GM23248 (cell line): ENCODE results near the gene ATG2A. TPM values are rescaled to one million over a fixed set of nuclear protein-coding genes. Genes with fewer than 3 reads are reported as not detected.

Experiments
- DNase-seq: peaks from one replicate; pipeline ENCODE4 v3.0.0-alpha.2; 2015
- H2AFZ ChIP-seq: fragments of 200-600 bp; sonication (generic); 2 replicates; pipeline ENCODE4 v1.6.1; 2016; ENCODE audit warnings: antibody characterized with exemption
- H3F3A ChIP-seq: fragments of 200-600 bp; sonication (generic); 2 replicates; pipeline ENCODE4 v1.6.1; 2016; ENCODE audit warnings: mild to moderate bottlenecking, antibody characterized with exemption, mixed run types; ENCODE audit not compliant: insufficient read depth
- H3K27ac ChIP-seq: fragments of 200-600 bp; sonication (generic); 2 replicates; pipeline ENCODE4 v1.5.1; 2016; ENCODE audit warnings: mild to moderate bottlenecking
- H3K27me3 ChIP-seq: fragments of 200-600 bp; sonication (generic); replicated peaks from 2 replicates; pipeline ENCODE4 v1.6.1; 2016; ENCODE audit warnings: mild to moderate bottlenecking; ENCODE audit not compliant: insufficient read depth
- H3K36me3 ChIP-seq: fragments of 200-600 bp; sonication (generic); 2 replicates; pipeline ENCODE4 v1.6.1; 2016; ENCODE audit warnings: low read depth, mild to moderate bottlenecking
- H3K4me1 ChIP-seq: fragments of 200-600 bp; sonication (generic); 2 replicates; pipeline ENCODE4 v1.6.1; 2016; ENCODE audit warnings: mild to moderate bottlenecking; ENCODE audit not compliant: insufficient read depth
- H3K4me2 ChIP-seq: fragments of 200-600 bp; sonication (generic); one replicate; pipeline ENCODE4 v1.6.1; 2016; ENCODE audit warnings: mild to moderate bottlenecking; ENCODE audit not compliant: unreplicated experiment
- H3K4me3 ChIP-seq: fragments of 200-600 bp; sonication (generic); 2 replicates; pipeline ENCODE4 v1.5.1; 2016; ENCODE audit warnings: mild to moderate bottlenecking
- H3K79me2 ChIP-seq: fragments of 200-600 bp; sonication (generic); 2 replicates; pipeline ENCODE4 v1.6.1; 2016; ENCODE audit warnings: mild to moderate bottlenecking; ENCODE audit not compliant: insufficient read depth
- H3K9ac ChIP-seq: fragments of 200-600 bp; sonication (generic); 2 replicates; pipeline ENCODE4 v1.6.1; 2016; ENCODE audit warnings: mild to moderate bottlenecking
- H3K9me2 ChIP-seq: fragments of 200-600 bp; sonication (generic); 2 replicates; pipeline ENCODE4 v1.6.1; 2016; ENCODE audit warnings: mixed run types, mild to moderate bottlenecking, moderate library complexity; ENCODE audit not compliant: insufficient read depth
- H3K9me3 ChIP-seq: fragments of 200-600 bp; sonication (generic); one replicate; pipeline ENCODE4 v1.6.1; 2017; ENCODE audit warnings: low read depth
- H4K20me1 ChIP-seq: fragments of 200-600 bp; sonication (generic); 2 replicates; pipeline ENCODE4 v1.6.0; 2016; ENCODE audit not compliant: insufficient read depth
- EZH2 ChIP-seq: fragments of 200-600 bp; sonication (generic); IDR thresholded peaks from 2 replicates; pipeline ENCODE4 v1.6.1; 2018; ENCODE audit warnings: antibody characterized with exemption, mild to moderate bottlenecking; ENCODE audit not compliant: insufficient read depth, poor library complexity, severe bottlenecking
- EZH2phosphoT487 ChIP-seq: fragments of 200-600 bp; sonication (generic); IDR thresholded peaks from 2 replicates; pipeline ENCODE4 v1.6.1; 2018; ENCODE audit warnings: antibody characterized with exemption, moderate library complexity, mild to moderate bottlenecking, low read depth; ENCODE audit not compliant: insufficient read depth
- WGBS, 2 experiments: methylation state at CpG; one replicate each; pipeline ENCODE4 v1.1.6; 2015 to 2017; ENCODE audit warnings: low lambda C conversion rate in 2 of 2, low coverage in 1 of 2; ENCODE audit errors: missing lambda C conversion rate in 2 of 2; 5-methylcytosine and 5-hydroxymethylcytosine counted together
- in situ Hi-C: fragments of 300-500 bp; cut with MboI; formaldehyde crosslinking; loops from 2 replicates; pipeline ENCODE4 v1.15.0; 2020
- polyA plus RNA-seq: library from polyadenylated mRNA; unstranded; fragments of >200 nt; fragmentation: Nextera tagmentation; extraction: Ambion mirVana; gene quantifications from 2 replicates; pipeline ENCODE4 v1.2.1, GENCODE V29; 2016
- total RNA-seq: library from RNA; depleted of rRNA; stranded (reverse); fragments of >200 nt; shearing (Covaris generic); gene quantifications from 2 replicates; pipeline ENCODE4 v1.2.3, GENCODE V29; 2014

Gene ATG2A
- total and polyA plus RNA-seq, 2 experiments from 2014 or later = 6.3 to 18.9 TPM

GRCh38 chr11:64858467-64859263 lies 58.3 kb downstream of the ATG2A start:
- no peaks in the 10 kb centered on the region for H4K20me1 ChIP-seq
- H3K9me3 ChIP-seq = no peaks in the 10 kb centered on the region
- H3K4me3 ChIP-seq = no peak overlapping the region
- in situ Hi-C loops = no loop called here
- no peaks in the 10 kb centered on the region for H3K27me3 ChIP-seq
- peaks cover 90% of the 10 kb centered on the region for H3K79me2 ChIP-seq
- no peak overlapping the region for H2AFZ ChIP-seq
- 90 to 95% methylated on average over 19 of the region's 19 CpGs for WGBS, 2 experiments
- H3K9ac ChIP-seq = no peak overlapping the region
- H3F3A ChIP-seq = peaks cover 25% of the 10 kb centered on the region; the same call in 1 of the 2 replicates
- DNase-seq = no peak
- no peaks in the 10 kb centered on the region for H3K9me2 ChIP-seq
- H3K4me2 ChIP-seq = no peak overlapping the region
- TF ChIP-seq EZH2phosphoT487 (no peak), EZH2 (no peak)
- H3K4me1 ChIP-seq = peaks cover 47% of the 10 kb centered on the region
- no peak overlapping the region for H3K27ac ChIP-seq
- H3K36me3 ChIP-seq = peaks cover 18% of the 10 kb centered on the region

GRCh38 chr11:64857485-64857884 lies 59.5 kb downstream of the ATG2A start:
- no peaks in the 10 kb centered on the region for H3K9me2 ChIP-seq
- in situ Hi-C loops = no loop called here
- H3K79me2 ChIP-seq = peaks cover 82% of the 10 kb centered on the region
- H3K9ac ChIP-seq = no peak overlapping the region
- no peaks in the 10 kb centered on the region for H4K20me1 ChIP-seq
- no peak overlapping the region for H3K4me3 ChIP-seq
- no peaks in the 10 kb centered on the region for H3K9me3 ChIP-seq
- H3K4me2 ChIP-seq = no peak overlapping the region
- H3K27me3 ChIP-seq = no peaks in the 10 kb centered on the region
- peaks cover 21% of the 10 kb centered on the region; the same call in 1 of the 2 replicates for H3F3A ChIP-seq
- H3K4me1 ChIP-seq = peaks cover 35% of the 10 kb centered on the region
- WGBS, 2 experiments = 98 to 99% methylated on average over 6 of the region's 6 CpGs
- TF ChIP-seq EZH2phosphoT487 (no peak), EZH2 (no peak)
- H2AFZ ChIP-seq = no peak overlapping the region
- no peak overlapping the region for H3K27ac ChIP-seq
- no peak for DNase-seq
- H3K36me3 ChIP-seq = peaks cover 22% of the 10 kb centered on the region

- Histone ChIP-seq H4K20me1 (no peaks in the 10 kb centered on the region), H3K9ac (peak overlapping the region; percentile 65), H3K27me3 (no peaks in the 10 kb centered on the region), H3K36me3 (peaks cover 22% of the 10 kb centered on the region), H3K9me3 (no peaks in the 10 kb centered on the region), H3K27ac (peak overlapping the region; percentile 83), H3K4me2 (peak overlapping the region; percentile 43), H3K4me1 (peaks cover 32% of the 10 kb centered on the region), H3K9me2 (no peaks in the 10 kb centered on the region), H3K4me3 (peak overlapping the region; percentile 8; the same call in 1 of the 2 replicates), H2AFZ (no peak overlapping the region), H3F3A (peaks cover 18% of the 10 kb centered on the region; the same call in 1 of the 2 replicates), H3K79me2 (peaks cover 73% of the 10 kb centered on the region)
- WGBS, 2 experiments = 34 to 35% methylated on average over 20 of the region's 20 CpGs
- TF ChIP-seq EZH2 (no peak), EZH2phosphoT487 (no peak)
- peak; percentile 98 for DNase-seq
- in situ Hi-C loops = no loop called here
Observed at GRCh38 chr11:64856382-64857227, 60.4 kb downstream of the ATG2A start.

- peaks cover 40% of the 10 kb centered on the region for H3K4me1 ChIP-seq
- H3K9ac ChIP-seq = peak overlapping the region; percentile 65
- peaks cover 22% of the 10 kb centered on the region for H3K36me3 ChIP-seq
- H3K4me3 ChIP-seq = peak overlapping the region; percentile 23
- peak overlapping the region; percentile 55 for H3K4me2 ChIP-seq
- TF ChIP-seq EZH2phosphoT487 = no peak
- no peaks in the 10 kb centered on the region for H3K9me3 ChIP-seq
- H4K20me1 ChIP-seq = no peaks in the 10 kb centered on the region
- peaks cover 14% of the 10 kb centered on the region; the same call in 1 of the 2 replicates for H3F3A ChIP-seq
- 71 to 77% methylated on average over 12 to 17 of the region's 22 CpGs for WGBS, 2 experiments
- H3K27ac ChIP-seq = peak overlapping the region; percentile 83
- H3K79me2 ChIP-seq = peaks cover 65% of the 10 kb centered on the region
- no peaks in the 10 kb centered on the region for H3K9me2 ChIP-seq
- no peak overlapping the region for H2AFZ ChIP-seq
- H3K27me3 ChIP-seq = no peaks in the 10 kb centered on the region
- in situ Hi-C loops = no loop called here
- DNase-seq = peak; percentile 38
Observed at GRCh38 chr11:64855596-64856304, 61.3 kb downstream of the ATG2A start.
